ENCODE measurements around the gene MDH1.
"Not testable (repeated sequence)": the region's sequence is repeated elsewhere in the genome, so short reads cannot be mapped to it uniquely, and the experiment has no call there.

Gene MDH1

DNA sequence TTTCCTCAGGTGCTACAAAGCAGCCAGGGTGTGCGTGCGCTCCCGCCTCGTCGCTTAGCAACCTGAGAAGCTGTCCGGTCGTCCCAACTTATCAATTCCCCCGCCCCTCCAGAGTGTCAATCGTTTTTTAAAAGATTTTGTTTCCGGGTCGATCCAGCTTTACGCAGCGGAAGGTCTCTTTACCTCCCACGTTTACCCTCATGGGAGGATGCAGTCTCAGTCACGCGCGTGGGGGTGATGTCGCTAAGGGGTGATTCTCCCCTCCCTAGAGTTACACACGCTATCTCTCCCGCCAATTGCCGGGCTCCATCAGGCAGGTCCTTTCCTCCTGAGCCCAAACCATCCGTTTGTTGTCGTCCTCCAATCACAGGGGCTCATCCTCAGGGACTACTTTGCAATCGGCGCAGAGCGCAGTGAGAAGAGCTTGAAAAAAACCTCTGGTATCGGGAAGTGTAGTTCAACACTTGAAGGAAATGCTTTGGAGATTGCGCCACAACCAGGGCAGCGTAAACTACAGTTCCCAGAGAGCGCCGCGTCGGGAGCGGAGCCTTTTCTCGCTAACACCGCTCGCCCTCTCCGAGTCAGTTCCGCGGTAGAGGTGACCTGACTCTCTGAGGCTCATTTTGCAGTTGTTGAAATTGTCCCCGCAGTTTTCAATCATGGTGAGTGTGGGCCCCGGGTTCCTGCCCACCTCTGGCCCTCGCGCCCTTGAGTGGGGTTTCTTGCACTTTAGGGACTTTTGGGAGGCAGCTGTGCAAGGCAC lies at the start of gene MDH1, which contains the start of gene WDPCP:
Gene MDH1 (plus strand): TSS at position 579 of the 763 bp plus-strand sequence. CDS start 81 bp downstream, at position 660.
Gene WDPCP (minus strand): TSS at position 93 of the 763 bp plus-strand sequence. CDS start 206 bp downstream, outside the sequence.
- DNase-seq = peak; percentile 95 to 99

DNA sequence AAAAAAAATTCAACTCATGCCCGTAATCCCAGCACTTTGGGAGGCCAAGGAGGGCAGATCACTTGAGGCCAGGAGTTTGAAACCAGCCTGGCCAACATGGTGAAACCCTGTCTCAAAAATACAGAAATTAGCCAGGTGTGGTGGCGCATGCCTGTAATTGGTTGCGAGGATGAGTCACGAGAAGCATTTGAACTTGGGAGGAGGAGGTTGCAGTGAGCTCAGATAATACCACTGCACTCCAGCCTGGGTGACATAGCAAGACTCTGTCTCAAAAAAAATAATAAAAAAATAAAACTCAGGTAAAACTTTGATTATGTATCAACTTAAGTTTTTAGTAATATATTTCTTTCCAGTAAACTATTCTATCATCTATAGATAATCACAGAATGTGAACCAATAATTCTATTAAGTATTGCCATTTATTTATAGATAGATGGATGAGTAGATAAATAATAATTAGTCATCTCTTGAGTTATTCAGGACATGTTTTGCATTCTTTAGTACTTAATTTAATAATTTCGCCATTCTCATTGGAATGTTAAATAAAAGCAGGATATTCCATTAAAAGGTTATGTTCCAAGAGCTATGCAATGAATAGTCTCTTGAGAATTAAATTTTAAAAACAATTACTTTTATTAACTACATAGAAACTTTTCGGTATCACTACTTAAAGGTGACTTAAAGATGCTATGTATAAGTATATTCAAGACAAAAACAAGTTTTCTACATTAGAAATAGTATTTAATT lies 49.2 kb upstream of the MDH1 start:
- no peak for DNase-seq

DNA sequence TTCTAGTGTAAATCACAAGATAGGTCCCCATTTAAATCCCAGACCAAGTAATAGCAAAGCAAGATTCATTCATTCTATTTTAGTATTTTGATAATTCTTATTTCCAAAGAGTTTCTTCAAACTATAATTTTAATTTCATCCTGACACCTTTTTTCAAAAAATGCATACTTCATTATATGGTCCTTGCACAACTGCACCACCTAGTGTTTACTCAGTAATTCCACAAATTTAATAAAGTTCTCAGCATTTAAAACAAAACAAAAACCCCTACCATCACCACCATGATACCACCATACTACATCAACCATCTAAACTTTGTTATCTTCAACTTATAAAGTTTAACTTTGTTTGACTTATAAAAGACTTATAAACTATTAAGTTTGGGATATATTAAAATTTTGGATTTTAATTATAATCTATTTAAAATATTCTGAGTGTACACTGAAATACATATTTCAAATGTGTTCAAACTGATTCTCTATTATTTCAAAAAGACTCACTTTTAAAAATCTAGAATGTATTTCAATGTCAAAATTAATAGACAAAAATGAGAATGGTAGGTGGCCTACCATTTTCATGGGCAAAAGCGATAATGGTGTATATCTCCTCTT lies 44.6 kb upstream of the MDH1 start:
- DNase-seq = peak in 1 of 2 experiments; percentile 23

DNA sequence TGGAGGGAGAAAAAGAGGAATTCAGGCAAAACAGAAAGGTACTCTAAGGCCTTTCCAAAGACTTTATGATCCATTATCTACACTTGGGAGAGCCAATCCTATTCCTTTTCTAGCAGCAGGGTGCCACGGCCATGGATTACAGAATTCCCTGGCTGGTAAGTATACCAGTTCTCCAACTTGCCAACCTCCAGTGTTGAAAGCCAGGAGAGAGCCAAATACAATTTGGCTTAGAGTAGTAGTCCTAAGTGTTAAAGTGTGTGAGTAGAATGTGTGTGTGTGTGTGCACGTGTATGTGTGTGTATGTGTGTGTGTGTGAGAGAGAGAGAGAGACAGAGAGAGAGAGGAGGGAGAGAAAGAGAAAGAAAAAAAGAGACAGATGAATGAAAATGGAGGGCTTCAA lies 43.7 kb upstream of the MDH1 start:
- no peak for DNase-seq

DNA sequence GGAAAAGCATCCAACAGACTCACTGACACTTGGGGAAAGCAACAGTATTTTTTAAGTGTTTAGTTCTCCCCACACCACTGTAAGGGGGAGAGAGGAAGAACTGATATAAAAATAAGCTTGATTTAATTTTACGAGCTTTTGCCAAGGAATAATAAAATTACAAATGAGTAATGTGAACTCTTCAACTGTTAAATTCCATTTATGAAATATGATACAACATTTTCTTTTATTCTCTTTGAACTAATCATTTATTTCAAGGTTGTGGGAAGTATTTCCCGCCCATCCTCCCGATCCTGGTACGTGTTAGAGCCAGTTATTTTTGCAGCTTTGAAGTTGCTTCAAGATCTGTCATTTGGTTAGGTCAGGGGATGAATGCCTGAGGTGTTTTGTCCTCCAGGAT lies 35.7 kb upstream of the MDH1 start:
- no peak for DNase-seq

DNA sequence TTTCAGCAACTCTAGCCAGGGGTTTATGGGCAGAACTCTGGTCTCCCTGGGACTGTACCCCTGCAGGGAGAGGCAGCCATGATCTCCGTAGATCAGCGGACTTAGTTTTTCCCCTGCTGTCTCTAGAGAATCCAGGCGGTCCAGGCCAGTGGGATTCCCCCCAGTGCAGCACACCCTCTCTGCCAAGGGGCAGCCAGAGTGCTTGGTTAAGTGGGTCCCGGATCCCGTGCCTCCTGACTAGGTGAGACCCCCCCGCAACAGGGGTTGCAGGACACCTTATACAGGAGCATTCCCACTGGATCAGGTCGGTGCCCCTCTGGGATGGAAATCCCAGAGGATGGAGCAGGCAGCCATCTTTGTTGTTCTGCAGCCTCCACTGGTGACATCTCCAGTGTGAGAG lies 33.5 kb upstream of the MDH1 start:
- no peak for DNase-seq

DNA sequence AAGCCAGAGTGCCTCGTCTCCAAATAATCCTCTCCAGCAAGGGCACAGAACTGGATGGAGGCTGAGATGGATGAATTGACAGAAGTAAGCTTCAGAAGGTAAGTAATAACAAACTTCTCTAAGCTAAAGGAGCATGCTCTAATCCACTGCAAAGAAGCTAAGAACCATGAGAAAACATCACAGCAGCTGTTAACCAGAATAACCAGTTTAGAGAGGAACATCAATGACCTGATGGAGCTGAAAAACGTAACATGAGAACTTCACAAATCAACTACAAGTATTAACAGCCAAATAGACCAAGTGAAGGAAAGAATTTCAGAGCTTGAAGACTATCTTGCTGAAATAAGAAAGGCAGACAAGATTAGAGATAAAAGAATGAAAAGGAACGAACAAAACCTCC lies 32.8 kb upstream of the MDH1 start:
- DNase-seq = peak in 1 of 2 experiments; percentile 14

DNA sequence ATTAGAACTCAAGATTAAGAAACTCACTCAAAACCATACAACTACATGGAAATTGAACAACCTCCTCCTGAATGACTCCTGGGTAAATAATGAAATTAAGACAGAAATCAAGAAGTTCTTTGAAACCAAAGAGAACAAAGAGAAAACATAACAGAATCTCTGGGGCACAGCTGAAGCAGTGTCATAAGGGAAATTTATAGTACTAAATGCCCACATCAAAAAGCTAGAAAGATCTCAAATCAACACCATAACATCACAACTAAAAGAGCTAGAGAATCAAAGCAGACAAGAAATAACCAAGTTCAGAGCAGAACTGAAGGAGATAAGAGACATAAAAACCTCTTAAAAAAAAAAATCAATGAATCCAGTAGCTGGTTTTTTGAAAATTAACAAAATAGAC lies 30.9 kb upstream of the MDH1 start:
- DNase-seq = not testable (repeated sequence)

DNA sequence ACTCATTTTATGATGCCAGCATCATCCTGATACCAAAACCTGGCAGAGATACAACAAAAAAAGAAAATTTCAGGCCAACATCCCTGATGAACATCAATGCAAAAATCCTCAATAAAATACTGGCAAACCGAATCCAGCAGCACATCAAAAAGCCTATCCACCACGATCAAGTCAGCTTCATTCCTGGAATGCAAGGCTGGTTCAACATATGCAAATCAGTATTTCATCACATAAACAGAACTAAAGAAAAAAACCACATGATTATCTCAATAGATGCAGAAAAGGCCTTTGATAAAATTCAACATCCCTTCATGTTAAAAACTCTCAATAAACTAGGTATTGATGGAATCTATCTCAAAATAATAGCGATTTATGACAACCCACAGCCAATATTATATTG lies 29.8 kb upstream of the MDH1 start:
- not testable (repeated sequence) for DNase-seq

DNA sequence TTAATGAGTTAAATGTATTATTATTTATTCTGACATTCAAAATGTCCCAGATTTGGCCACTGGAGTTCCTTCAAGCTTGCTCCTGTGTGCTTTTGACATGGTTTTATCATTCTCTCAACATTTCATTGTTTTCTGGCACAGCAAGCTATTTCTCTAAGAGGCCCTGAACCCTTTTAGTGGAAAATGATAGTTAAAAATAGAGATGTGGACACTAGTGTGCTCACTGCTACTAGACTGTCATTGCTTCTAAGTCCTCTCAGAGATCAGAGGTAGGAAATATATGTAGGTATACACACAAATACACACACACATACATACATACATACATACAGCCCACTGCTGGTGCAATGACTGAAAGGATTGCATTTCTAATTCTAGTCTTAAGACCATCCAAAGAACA lies 26.0 kb upstream of the MDH1 start:
- no peak for DNase-seq

DNA sequence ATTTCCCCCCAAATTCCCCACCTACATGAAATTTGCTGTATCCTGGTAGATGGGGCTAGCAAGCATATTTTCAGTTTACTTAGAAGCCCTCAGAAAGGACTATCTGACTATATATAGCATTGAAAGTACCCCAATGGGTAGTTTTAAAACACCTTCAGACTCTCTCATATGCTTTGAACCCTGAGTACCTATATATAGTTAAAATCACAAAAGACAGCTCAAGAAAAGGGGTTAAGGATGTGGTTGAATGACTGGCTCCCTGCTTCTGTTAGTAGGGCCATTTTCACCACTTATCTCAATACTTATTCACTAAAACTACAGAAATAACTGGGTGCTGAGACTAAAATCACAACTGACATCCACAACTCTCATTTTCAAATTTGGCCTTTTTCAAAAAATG lies 19.0 kb upstream of the MDH1 start:
- no peak for DNase-seq

DNA sequence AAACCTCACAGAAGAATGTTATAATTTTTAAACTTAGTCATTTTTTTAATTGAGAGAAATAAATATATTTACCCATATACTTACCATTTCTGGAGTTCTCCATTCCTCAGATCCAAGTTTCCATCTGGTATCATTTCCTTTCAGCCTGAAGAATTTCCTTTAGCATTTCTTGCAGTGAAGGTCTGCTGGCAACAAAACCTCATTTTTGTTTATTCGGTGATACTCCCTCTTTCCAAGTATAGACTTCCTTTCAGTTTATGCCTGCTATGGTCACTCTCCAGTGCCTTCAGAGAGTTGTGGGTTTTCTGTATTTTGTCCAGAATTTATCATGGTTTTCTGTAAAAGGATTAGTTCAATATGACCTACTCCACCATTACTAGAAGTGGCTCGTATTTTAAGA lies 17.5 kb upstream of the MDH1 start:
- no peak for DNase-seq

DNA sequence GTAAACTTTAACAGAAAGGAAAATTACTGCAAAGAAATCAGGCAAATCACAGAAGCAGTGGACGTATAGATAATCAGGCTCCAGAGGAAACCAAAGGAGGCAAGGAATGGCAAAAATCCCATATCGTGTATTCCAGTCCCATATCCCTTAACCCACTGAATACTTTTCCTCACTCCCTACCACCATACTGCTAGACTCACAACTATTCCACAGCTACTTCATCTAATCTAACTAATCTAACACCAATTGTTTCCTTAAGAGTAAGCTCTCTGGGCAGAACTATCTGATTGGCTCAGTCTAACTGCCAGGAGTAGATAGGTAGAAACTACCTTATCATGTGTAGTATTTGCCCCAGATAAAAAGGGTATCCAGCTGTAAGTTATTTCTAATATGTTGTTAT lies 16.8 kb upstream of the MDH1 start:
- DNase-seq = no peak

DNA sequence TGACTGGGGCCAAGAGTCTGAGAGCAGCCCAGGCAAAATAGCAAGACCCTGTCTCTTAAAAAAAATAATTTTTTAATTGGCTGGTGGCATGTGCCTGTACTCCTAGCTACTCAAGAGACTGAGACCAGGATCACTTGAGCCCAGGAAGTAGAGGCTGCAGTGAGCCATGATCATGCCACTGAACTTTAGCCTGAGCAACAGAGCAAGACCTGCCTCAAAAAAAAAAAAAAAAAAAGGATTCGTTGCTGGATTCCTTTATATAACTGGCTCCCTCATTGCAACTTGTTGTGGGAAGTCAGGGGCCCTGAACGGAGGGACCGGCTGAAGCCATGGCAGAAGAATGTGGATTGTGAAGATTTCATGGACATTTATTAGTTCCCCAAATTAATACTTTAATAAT lies 15.7 kb upstream of the MDH1 start:
- not testable (repeated sequence) for DNase-seq

DNA sequence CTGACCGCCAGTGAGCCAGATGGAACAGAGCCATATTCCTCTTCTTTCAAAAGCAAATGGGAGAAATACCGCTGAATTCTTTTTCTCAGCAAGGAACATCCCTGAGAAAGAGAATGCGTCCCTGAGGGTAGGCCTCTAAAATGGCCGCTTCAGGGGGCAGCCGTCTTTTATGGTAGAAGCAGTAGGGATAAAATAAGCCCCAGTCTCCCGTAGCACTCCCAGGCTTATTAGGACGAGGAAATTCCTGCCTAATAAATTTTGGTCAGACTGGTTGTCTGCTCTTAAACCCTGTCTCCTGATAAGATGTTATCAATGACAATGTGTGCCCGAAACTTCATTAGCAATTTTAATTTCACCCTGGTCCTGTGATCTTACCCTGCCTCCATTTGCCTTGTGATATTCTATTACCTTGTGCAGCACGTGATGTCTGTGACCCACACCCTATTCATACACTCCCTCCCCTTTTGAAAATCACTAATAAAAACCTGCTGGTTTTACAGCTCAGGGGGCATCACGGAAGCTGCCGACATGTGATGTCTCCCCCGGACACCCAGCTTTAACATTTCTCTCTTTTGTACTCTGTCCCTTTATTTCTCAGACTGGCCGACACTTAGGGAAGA lies 14.9 kb upstream of the MDH1 start:
- not testable (repeated sequence) for DNase-seq

DNA sequence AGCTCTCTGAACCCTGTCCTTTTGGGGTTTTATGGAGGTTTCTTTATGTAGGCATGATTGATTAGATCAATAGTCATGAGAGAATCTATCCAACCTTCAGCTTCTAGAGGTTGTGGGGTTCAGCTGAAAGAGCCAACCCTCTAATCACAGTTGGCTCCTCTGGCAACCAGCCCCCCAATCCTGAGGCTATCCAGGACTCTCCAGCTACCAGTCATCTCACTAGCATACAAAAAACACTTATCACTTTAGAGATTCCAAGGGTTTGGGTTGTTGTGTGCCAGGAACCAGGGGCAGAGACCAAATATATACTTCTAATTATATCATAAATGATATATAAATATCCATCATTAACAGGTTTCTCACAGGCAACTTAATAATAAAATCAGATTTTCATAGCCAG lies 12.2 kb upstream of the MDH1 start:
- no peak for DNase-seq

DNA sequence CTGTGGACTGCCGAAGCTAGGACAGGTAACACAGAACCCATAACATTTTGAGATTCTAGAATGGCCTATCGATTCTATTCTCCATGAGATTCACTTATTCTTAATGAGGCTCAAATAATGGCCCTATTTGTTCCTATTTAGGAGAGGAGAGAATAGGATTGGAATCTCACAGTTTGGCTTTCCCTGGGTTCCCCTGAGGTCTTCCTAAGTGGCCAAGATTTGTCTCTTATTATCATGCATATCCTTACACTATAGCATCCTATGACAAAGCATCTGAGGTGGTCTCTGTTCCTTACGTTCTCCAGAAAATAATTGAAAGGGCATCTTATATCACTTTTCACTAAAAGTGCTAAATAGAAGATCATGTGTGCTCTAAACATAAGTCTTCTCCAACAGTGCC lies 10.0 kb upstream of the MDH1 start:
- no peak for DNase-seq

DNA sequence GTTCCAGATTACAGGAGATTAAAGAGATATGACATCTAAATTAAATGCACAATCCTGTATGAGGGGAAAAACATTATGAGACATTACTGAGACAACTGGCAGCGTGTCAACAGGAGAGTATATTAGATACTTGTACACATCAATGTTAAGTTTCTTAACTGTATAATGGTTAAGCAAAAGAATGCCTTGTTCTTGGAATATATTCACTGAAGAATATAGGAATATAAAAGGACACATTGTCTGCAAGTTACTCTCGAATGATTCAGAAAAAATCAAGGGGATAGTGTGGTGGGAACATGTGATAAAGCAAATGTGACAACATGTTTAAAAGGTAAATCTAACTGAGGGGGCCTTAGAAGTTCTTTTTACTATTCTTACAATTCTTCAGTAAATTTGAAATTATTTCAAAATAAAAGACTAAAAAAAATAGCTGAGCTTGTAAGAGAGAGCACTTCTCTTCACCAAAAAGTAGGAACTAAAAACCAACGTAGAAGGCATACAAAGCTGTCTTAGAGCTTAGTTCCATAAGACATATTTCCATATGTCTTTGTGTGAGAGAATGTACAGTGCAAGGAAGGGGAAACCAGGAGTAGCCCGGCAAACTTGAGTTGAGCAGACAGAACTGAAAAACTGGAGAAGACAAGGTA lies 8.0 kb upstream of the MDH1 start:
- DNase-seq = no peak

DNA sequence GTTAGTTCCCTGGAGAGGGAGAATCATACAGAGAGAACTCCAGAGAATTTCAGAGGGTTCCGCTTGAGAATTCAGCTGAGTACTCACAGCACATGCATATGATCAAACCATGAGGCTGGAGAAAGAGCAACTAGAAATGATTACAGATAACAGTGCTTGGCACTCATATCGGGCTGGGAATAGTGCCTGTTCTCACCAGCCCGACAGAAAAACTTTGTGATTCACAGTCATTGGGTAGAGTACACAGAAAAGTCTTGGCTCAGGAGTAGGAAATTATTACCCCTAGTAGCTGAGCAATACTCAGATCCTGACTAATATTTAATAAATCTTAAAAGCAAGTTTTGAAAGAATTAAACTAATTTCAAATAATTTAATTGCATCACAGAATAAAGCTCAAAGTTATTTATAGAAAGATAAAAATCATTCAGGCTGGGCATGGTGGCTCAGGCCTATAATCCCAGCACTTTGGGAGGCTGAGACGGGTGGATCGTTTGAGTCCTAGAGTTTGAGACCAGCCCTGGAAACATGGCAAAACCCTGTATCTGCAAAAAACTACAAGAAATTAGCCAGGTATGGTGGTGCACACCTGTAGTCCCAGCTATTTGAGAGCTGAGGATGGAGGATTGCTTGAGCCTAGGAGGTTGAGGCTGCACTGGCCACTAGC lies 7.3 kb upstream of the MDH1 start:
- DNase-seq = no peak

DNA sequence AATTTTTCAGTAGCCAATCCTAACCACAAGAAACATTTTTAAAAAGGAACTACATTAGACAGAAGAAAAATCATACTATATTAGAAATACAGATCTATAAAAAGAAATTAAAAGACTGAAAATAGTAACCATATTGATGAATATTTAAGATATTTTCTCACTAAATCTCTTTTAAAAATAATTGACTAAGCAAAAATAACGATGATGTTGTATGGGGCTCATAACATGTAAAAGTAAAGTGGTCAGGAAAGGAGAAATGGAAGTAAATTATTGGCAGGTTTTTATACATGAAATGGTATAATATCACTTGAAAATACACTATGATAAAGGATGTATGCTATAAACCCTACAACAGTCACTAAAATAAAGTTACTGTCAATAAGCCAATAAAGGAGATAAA lies 5.9 kb upstream of the MDH1 start:
- DNase-seq = no peak

DNA sequence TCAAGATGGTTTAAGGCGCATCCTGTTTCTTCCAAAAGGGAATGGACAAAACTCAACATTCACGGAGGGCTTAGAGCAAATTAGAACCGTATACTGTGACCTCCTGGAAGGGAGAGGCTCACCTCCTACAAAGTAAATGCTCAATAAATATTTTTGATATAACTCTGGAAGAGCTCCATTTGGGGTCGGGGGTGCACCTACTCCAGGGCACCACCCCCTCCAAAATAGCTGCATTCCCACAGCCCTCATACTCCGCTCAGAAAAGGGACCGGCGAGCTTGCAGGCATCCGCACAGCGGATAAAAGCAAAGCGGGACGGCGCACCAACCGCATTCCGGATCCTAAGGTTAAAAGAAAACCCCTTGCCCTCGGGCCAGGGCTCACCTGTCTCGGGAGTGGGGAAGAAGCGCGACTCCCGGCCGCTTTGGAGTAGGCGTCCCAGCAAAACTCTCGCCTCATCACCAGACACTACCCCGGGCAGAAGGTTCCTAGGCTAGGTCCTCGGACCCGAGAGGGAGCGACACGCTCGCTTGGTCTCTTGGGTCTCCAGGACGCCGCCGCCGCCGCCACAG lies 864 bp upstream of the MDH1 start:
- DNase-seq = no peak

Data from NCI-H524 (cell line).